Mucosa of rectum (tissue), 2 donors: ENCODE measurements around the gene ARHGAP42.

Experiments used
- H3K27ac ChIP-seq, 2 donors: one replicate each; pipeline ENCODE4 v1.7.0; 2013; ENCODE audit warnings: inconsistent platforms in 2 of 2, low read depth in 2 of 2, low read length in 2 of 2
- H3K27me3 ChIP-seq, 2 donors: one replicate each; pipeline ENCODE4 v1.7.0; 2013; ENCODE audit warnings: low read length in 2 of 2; ENCODE audit not compliant: control insufficient read depth in 2 of 2, insufficient read depth in 2 of 2
- H3K36me3 ChIP-seq, 2 donors: one replicate each; pipeline ENCODE4 v1.7.0; 2013; ENCODE audit warnings: low read length in 2 of 2; ENCODE audit not compliant: control insufficient read depth in 2 of 2, insufficient read depth in 2 of 2
- H3K4me1 ChIP-seq, 2 donors: one replicate each; pipeline ENCODE4 v1.7.0; 2013; ENCODE audit warnings: low read length in 2 of 2, mild to moderate bottlenecking in 1 of 2; ENCODE audit not compliant: control insufficient read depth in 2 of 2, insufficient read depth in 2 of 2
- H3K4me3 ChIP-seq, 2 donors: one replicate each; pipeline ENCODE4 v1.7.0; 2013; ENCODE audit warnings: low read length in 2 of 2
- H3K9ac ChIP-seq, 2 donors: one replicate each; pipeline ENCODE4 v1.7.0; 2013; ENCODE audit warnings: low read length in 2 of 2, low read depth in 1 of 2, mild to moderate bottlenecking in 1 of 2
- H3K9me3 ChIP-seq, 2 donors: one replicate each; pipeline ENCODE4 v1.7.0; 2013; ENCODE audit warnings: low read length in 2 of 2; ENCODE audit not compliant: control insufficient read depth in 2 of 2
- donor health status: healthy.
- donor health status: Normal muscosa, but diverticular disease.

ARHGAP42 gene

GRCh38 chr11:100752371-100753171 lies 65.5 kb downstream of the ARHGAP42 start:
- H3K27me3 ChIP-seq = no peaks in the 10 kb centered on the region
- no peaks in the 10 kb centered on the region for H3K36me3 ChIP-seq
- H3K27ac ChIP-seq = no peak overlapping the region
- H3K4me3 ChIP-seq = no peak overlapping the region
- no peak overlapping the region for H3K9ac ChIP-seq
- H3K4me1 ChIP-seq = peaks cover 0 to 13% of the 10 kb centered on the region in 2 donors
- H3K9me3 ChIP-seq = peaks cover 0 to 6% of the 10 kb centered on the region in 2 donors

- H3K4me3 ChIP-seq = no peak overlapping the region
- H3K4me1 ChIP-seq = peaks cover 0 to 13% of the 10 kb centered on the region in 2 donors
- no peaks in the 10 kb centered on the region for H3K36me3 ChIP-seq
- no peak overlapping the region for H3K27ac ChIP-seq
- peaks cover 0 to 6% of the 10 kb centered on the region in 2 donors for H3K9me3 ChIP-seq
- H3K9ac ChIP-seq = no peak overlapping the region
- no peaks in the 10 kb centered on the region for H3K27me3 ChIP-seq
Measured at GRCh38 chr11:100753172-100753543, 66.1 kb downstream of the ARHGAP42 start.

- Histone ChIP-seq H3K27me3 (no peaks in the 10 kb centered on the region), H3K9ac (no peak overlapping the region), H3K4me3 (no peak overlapping the region), H3K4me1 (peaks cover 0 to 13% of the 10 kb centered on the region in 2 donors), H3K27ac (no peak overlapping the region), H3K36me3 (no peaks in the 10 kb centered on the region), H3K9me3 (peaks cover 0 to 6% of the 10 kb centered on the region in 2 donors)
Measured at GRCh38 chr11:100753571-100753970, 66.5 kb downstream of the ARHGAP42 start.

GRCh38 chr11:100756559-100756958 lies 69.5 kb downstream of the ARHGAP42 start:
- Histone ChIP-seq H3K4me1 (peaks cover 13 to 32% of the 10 kb centered on the region in 2 donors), H3K9me3 (no peaks in the 10 kb centered on the region), H3K9ac (no peak overlapping the region), H3K36me3 (no peaks in the 10 kb centered on the region), H3K4me3 (no peak overlapping the region), H3K27ac (no peak overlapping the region), H3K27me3 (no peaks in the 10 kb centered on the region)

GRCh38 chr11:100757646-100758045 lies 70.6 kb downstream of the ARHGAP42 start:
- Histone ChIP-seq H3K36me3 (no peaks in the 10 kb centered on the region), H3K9ac (no peak overlapping the region), H3K27me3 (no peaks in the 10 kb centered on the region), H3K4me3 (no peak overlapping the region), H3K4me1 (peaks cover 13 to 34% of the 10 kb centered on the region in 2 donors), H3K9me3 (no peaks in the 10 kb centered on the region), H3K27ac (no peak overlapping the region)

GRCh38 chr11:100759106-100759505 lies 72.0 kb downstream of the ARHGAP42 start:
- Histone ChIP-seq H3K27me3 (no peaks in the 10 kb centered on the region), H3K9ac (no peak overlapping the region), H3K27ac (peak overlapping the region in 1 of 2 donors; percentile 17), H3K36me3 (no peaks in the 10 kb centered on the region), H3K4me1 (peaks cover 13 to 26% of the 10 kb centered on the region in 2 donors), H3K9me3 (no peaks in the 10 kb centered on the region), H3K4me3 (peak overlapping the region in 1 of 2 donors; percentile 7)

GRCh38 chr11:100759856-100760255 lies 72.8 kb downstream of the ARHGAP42 start:
- no peaks in the 10 kb centered on the region for H3K9me3 ChIP-seq
- H3K27me3 ChIP-seq = no peaks in the 10 kb centered on the region
- H3K9ac ChIP-seq = no peak overlapping the region
- peaks cover 13 to 26% of the 10 kb centered on the region in 2 donors for H3K4me1 ChIP-seq
- H3K36me3 ChIP-seq = no peaks in the 10 kb centered on the region
- H3K4me3 ChIP-seq = no peak overlapping the region
- peak overlapping the region in 1 of 2 donors; percentile 28 for H3K27ac ChIP-seq

GRCh38 chr11:100760744-100761143 lies 73.7 kb downstream of the ARHGAP42 start:
- no peaks in the 10 kb centered on the region for H3K27me3 ChIP-seq
- no peak overlapping the region for H3K4me3 ChIP-seq
- no peak overlapping the region for H3K9ac ChIP-seq
- H3K27ac ChIP-seq = peak overlapping the region in 1 of 2 donors; percentile 57
- H3K9me3 ChIP-seq = no peaks in the 10 kb centered on the region
- peaks cover 13 to 26% of the 10 kb centered on the region in 2 donors for H3K4me1 ChIP-seq
- H3K36me3 ChIP-seq = no peaks in the 10 kb centered on the region

- Histone ChIP-seq H3K27me3 (no peaks in the 10 kb centered on the region), H3K9ac (no peak overlapping the region), H3K9me3 (no peaks in the 10 kb centered on the region), H3K36me3 (no peaks in the 10 kb centered on the region), H3K4me3 (no peak overlapping the region), H3K4me1 (peaks cover 13 to 26% of the 10 kb centered on the region in 2 donors), H3K27ac (no peak overlapping the region)
Measured at GRCh38 chr11:100761841-100762240, 74.8 kb downstream of the ARHGAP42 start.

- Histone ChIP-seq H3K36me3 (peaks cover 0 to 4% of the 10 kb centered on the region in 2 donors), H3K27me3 (no peaks in the 10 kb centered on the region), H3K4me3 (no peak overlapping the region), H3K4me1 (peaks cover 0 to 6% of the 10 kb centered on the region in 2 donors), H3K27ac (no peak overlapping the region), H3K9ac (no peak overlapping the region), H3K9me3 (no peaks in the 10 kb centered on the region)
Measured at GRCh38 chr11:100766764-100767163, 79.7 kb downstream of the ARHGAP42 start.
